NAMALWA (cell line): ENCODE measurements around the gene AKAP13.
"Not testable (repeated sequence)": the region's sequence is repeated elsewhere in the genome, so short reads cannot be mapped to it uniquely, and the experiment has no call there.

ENCODE experiments used
- DNase-seq: peaks from one replicate; pipeline ENCODE4 v3.0.0-alpha.2; 2015; ENCODE audit warnings: low spot score

The AKAP13 gene

DNA sequence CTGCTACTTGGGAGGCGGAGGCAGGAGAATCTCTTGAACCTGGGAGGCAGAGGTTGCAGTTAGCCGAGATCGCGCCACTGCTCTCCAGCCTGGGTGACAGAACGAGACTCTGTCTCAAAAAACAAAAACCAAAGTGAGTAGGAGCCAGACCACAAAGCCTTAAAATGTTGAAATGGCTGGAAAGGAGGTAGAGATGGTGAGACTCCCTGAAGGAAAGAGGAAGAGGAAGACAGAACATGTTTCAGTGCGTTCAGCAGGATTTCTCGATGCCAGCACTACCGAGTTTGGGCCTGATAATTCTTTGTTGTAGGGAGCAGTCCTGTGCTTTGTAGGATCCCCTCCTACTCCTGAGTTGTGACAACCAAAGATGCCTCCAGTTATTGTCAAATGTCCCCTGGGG is 189.9 kb downstream of the AKAP13 start:
- no peak for DNase-seq

DNA sequence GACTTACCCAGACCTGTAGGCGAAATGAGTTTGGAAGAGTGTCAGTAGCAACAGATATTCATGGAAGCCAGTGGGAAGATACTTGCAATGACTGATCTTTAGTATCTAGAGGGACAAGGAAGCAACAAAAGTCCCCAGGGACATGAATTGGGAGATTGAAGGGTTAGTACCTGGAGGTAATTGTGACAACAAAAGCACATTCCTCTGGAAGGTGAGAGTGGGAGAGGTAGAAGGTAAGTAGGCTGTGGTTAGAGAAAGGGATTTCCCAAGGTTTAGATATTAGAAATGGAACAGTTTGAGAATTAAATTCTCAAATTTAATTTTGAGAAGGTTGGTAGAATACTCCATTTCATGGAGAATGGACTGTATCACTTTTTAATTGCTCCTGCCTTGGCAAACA is 191.4 kb downstream of the AKAP13 start:
- no peak for DNase-seq

DNA sequence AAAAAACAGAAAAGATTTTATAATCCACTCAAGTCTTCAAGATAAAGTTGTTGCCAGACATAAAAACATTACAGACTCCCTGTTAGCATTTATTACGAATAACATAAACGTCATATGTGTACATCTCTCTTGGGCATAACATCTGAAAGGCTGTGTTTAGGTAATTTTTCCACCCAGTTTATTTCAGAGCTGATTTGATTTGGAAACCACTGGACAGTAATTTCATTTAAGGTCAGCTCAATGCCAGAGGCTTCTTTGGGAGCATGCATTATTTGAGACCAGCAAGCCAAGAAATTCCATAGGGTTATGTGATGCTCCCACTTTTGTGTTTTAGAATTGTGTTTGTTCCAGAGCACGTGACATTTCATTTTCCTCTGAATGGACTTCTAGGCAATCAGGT is 196.0 kb downstream of the AKAP13 start:
- DNase-seq: no peak

DNA sequence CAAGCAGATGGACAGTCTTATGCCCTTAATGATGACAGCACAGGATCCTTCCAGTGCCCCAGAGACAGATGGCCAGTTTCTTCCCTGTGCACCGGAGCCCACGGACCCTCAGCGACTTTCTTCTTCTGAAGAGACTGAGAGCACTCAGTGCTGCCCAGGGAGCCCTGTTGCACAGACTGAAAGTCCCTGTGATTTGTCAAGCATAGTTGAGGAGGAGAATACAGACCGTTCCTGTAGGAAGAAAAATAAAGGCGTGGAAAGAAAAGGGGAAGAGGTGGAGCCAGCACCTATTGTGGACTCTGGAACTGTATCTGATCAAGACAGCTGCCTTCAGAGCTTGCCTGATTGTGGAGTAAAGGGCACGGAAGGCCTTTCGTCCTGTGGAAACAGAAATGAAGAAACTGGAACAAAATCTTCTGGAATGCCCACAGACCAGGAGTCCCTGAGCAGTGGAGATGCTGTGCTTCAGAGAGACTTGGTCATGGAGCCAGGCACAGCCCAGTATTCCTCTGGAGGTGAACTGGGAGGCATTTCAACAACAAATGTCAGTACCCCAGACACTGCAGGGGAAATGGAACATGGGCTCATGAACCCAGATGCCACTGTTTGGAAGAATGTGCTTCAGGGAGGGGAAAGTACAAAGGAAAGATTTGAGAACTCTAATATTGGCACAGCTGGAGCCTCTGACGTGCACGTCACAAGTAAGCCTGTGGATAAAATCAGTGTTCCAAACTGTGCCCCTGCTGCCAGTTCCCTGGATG is 198.7 kb downstream of the AKAP13 start:
- DNase-seq: no peak

DNA sequence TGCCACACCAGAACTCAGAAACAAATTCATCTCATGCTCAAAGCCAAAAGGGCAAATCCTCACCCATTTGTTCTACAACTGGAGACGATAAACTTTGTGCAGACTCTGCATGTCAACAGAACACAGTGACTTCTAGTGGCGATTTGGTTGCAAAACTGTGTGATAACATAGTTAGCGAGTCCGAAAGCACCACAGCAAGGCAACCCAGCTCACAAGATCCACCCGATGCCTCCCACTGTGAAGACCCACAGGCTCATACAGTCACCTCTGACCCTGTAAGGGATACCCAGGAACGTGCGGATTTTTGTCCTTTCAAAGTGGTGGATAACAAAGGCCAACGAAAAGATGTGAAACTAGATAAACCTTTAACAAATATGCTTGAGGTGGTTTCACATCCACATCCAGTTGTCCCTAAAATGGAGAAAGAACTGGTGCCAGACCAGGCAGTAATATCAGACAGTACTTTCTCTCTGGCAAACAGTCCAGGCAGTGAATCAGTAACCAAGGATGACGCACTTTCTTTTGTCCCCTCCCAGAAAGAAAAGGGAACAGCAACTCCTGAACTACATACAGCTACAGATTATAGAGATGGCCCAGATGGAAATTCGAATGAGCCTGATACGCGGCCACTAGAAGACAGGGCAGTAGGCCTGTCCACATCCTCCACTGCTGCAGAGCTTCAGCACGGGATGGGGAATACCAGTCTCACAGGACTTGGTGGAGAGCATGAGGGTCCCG is 199.7 kb downstream of the AKAP13 start:
- peak; percentile 17 for DNase-seq

DNA sequence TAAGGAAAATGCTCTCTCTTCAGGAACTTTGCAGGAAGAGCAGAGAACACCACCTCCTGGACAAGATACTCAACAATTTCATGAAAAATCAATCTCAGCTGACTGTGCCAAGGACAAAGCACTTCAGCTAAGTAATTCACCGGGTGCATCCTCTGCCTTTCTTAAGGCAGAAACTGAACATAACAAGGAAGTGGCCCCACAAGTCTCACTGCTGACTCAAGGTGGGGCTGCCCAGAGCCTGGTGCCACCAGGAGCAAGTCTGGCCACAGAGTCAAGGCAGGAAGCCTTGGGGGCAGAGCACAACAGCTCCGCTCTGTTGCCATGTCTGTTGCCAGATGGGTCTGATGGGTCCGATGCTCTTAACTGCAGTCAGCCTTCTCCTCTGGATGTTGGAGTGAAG is 200.5 kb downstream of the AKAP13 start:
- DNase-seq: no peak

DNA sequence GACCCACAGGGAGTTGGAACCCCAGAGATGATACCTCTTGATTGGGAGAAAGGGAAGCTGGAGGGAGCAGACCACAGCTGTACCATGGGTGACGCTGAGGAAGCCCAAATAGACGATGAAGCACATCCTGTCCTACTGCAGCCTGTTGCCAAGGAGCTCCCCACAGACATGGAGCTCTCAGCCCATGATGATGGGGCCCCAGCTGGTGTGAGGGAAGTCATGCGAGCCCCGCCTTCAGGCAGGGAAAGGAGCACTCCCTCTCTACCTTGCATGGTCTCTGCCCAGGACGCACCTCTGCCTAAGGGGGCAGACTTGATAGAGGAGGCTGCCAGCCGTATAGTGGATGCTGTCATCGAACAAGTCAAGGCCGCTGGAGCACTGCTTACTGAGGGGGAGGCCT is 201.1 kb downstream of the AKAP13 start:
- DNase-seq: peak; percentile 34

DNA sequence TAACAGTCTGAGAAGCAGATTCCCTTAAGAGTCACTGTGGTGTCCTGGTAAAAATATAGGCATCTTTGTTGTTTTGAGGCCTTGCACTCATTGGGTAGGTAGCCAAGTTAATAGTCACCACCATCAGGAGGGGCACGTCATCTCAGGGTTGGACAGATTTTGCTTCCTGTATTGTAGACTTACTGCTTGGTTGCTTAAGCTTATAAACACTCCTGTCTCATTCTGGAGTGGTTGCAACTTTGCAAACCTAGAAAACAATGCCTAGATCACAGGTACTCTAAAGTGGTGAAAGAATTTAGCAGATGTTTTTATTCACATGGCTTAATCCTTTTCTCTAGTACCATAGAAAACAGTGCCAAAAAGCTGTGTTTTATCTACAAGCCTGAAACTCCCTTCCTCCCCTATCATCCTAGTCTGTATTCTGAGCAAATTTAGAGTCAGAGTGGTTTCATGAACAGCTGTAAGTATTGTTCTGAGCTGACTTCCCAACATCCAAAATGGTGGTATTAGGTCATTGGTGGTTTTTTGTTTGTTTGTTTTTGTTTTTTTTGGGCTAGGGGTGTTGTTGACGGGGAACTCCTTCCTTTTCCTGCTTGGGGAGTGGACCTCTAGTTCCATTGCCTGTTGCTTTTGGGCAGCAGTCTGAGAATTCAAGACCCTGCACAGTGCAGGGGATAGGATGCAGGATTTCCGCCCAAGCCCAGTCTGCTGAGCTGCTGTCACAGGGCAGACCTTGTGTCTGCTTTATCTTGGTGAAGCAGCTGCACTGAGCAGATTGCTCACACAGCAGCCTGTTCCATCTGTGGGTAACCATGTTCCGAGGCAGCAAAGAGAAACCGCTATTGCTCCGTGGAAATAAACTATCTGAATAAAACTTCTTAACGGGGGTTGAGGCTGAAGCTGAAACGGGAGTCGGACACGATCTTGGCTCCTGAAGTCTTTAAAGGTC is 202.0 kb downstream of the AKAP13 start:
- DNase-seq: peak; percentile 81

DNA sequence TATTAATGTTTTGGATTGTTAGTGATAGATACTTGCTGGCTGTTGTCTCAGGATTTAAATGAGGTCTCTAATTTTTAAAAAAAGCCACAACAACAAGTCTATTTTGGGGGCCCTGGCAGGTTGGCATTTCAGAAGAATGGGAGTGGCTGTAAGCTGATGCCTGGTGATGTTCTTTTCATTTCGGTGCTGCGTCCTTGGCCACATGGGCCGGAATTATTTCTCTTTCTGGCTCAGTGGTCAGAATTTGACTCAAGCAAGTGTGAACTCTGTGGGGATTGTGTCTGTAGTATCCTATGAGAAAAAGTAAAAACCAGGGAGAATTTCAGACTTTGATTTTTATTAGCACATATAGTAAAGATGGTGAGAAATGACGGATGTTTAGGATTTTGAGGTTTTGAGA is 203.0 kb downstream of the AKAP13 start:
- peak; percentile 8 for DNase-seq

DNA sequence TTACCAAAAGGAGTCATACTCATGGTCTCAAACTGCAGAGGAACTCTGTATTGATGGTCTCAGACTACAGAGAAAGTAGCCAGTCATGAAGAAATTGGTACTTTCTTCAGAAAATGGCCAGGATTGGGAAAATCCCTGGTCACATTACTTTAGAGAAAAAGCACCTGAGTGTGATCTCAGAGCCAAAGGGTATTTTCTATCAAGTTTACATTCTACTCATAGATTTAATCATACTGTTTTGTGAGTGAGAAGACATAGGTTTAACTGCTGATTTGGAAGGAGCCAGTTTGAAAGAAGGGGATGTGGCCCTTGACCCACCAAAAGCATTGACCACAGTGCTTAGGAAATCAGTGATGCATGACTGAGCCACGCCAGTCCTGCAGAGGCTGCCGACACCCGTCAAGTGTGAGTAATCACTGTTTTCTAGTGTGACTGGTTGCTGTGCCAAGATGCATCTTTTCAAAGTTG is 203.6 kb downstream of the AKAP13 start:
- peak; percentile 48 for DNase-seq

DNA sequence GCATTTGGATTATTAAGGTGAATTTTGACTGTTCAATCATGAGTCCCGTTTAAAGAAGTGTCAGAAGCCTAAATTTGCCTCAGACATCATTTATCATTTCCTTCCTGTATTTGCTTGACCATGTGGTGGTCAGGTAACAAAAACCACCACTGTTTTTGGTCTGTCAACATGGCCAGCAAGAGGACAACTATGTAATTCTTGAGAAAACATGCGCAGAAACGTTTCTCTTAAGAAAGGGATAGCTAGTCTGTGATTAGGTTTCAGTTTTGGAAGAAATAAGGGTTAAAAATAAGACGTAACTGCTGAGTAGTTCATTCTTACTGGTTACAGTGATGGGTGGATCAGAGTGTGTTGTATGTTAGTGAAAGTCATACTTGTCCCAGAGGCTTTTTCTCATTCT is 204.5 kb downstream of the AKAP13 start:
- DNase-seq: no peak

DNA sequence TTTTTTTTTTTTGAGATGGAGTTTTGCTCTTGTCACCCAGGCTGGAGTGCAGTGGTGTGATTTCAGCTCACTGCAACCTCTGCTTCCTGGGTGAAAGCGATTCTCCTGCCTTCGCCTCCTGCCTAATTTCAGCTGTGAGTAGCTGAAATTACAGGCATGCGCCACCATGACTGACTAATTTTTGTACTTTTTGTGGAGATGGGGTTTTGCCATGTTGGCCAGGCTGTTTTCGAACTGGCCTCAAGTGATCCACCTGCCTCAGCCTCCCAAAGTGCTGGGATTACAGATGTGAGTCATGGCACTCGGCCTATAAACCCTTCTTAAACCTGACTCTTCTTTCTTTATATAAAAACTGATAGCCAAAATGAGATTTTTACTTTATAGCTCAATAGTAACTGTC is 205.8 kb downstream of the AKAP13 start:
- not testable (repeated sequence) for DNase-seq

DNA sequence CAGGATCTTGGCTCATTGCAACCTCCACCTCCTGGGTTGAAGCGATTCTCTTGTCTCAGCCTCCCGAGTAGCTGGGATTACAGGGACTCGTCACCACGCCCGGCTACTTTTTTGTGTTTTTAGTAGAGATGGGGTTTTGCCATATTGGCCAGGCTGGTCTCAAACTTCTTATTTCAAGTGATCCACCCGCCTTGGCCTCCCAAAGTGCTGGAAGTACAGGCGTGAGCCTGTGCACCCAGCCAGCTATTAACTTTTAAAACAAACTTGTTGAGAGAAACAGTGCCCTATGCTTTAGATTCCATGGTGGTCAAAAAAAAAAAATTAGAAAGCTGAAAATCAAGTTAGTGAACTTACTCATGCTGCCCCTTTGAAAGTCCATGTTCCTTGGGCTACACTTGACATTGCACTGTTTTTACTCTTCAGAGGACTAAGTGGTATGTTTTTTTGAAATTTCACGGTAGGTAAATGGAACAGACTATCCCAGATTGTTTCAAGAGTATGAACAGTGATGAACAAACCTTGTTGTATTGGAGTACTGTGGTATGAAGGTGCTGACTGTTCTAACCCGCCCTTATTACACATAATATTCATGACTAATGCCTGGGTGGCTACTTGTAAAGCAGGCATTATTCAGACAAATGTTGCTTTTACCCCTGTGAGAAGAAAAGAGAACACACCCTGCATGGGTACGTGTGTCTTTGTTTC is 207.5 kb downstream of the AKAP13 start:
- no peak for DNase-seq

DNA sequence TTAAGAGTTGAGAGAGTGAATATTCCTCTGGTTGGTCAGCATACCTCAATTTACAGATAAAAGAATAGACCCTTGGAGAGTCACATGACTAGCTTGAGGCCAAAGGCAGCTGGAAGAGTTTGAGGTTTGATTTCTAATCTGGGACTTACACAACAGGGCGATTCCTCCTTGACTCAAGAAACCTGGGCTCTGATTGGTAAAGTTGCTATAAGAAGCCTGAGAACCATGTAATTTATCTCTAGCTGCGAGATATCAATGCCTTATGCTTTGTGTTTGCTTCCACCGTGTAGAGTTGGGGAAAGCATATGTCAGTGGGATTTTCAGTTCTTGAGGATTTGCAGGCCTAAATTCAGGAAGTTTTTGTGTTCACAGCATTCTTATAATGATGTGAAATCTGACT is 208.3 kb downstream of the AKAP13 start:
- DNase-seq: no peak

DNA sequence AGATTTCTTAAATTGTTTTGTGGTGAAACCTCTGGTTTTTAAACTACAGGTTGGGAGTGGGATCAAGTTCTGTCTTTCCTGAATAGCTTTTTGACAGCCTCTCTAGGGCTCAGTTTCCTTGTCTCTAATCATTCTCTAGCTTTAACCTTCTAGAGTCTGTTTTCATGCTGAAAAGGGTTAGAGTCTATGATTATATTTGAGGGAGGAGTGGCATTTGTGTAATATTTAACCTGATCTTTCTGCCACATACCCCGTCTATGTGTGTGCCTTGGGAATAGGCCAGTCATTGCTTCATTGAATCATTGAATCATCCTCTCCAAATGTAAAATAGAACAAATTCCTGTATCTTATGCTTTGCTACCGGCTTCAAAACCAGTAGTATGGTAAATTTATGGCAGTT is 209.4 kb downstream of the AKAP13 start:
- no peak for DNase-seq

DNA sequence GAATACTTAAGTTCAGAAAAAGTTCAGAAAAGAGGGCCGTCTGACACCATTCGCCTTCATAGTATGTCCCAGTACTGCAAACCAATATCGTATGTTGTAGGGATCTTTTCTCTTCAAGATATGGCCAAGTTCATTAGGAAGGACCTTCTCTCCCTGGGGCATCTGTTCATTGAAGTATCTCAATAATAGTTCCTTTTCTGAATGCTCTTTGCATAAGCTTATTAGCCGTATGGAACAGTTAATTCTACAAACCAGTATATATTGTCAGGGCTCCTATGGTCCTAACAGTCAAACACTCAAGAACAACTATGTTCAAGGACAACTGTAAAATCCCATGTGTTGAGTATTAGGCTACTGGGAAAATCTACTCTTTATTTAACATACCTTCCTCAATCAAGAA is 211.2 kb downstream of the AKAP13 start:
- no peak for DNase-seq

DNA sequence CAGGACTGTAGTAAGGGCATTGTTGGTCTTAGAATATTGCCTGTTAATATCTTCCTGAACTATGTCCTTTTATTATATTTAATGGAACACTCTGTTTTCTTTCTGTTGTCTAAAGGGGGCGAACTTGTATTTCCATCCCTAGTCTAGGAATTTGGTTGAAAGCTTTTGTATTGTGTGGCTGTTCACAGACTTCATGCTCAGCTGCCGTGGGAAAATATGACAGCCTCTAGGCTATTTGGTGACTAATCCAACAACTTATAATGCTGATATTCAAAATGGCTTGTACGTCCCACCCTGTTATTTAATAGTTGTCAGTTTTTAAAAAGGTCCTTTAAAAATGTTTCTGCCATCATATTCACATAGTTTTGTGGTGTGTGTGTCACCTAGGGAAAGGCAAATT is 211.7 kb downstream of the AKAP13 start:
- DNase-seq: no peak

DNA sequence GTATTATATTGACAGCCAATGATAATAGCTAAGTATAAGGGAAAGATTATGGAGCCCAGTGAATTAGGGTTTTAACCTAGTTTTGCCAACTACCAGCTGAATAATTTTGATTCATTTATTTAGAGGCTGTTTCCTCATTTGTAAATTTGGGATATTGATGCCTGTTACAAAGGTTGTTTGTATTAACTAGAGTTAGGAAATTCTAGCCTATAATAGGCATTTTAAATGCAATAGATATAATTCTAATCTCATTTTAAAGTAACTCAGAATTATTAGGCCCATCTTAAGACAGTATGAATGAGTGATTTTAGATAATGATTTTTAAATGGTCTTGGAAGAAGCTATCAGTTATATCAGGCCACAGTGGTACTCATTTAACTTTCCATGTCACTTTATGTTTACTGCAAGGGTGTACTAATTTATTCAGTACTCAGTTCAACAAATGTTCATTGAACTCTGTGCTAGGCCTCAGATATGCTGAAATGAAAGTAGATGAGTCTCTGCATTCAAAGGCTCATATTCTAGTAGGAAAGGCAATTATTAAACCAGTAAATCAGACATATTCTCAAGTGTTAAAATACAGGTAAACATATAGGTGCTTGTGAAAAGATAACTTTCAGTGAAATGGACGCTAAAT is 213.5 kb downstream of the AKAP13 start:
- no peak for DNase-seq

DNA sequence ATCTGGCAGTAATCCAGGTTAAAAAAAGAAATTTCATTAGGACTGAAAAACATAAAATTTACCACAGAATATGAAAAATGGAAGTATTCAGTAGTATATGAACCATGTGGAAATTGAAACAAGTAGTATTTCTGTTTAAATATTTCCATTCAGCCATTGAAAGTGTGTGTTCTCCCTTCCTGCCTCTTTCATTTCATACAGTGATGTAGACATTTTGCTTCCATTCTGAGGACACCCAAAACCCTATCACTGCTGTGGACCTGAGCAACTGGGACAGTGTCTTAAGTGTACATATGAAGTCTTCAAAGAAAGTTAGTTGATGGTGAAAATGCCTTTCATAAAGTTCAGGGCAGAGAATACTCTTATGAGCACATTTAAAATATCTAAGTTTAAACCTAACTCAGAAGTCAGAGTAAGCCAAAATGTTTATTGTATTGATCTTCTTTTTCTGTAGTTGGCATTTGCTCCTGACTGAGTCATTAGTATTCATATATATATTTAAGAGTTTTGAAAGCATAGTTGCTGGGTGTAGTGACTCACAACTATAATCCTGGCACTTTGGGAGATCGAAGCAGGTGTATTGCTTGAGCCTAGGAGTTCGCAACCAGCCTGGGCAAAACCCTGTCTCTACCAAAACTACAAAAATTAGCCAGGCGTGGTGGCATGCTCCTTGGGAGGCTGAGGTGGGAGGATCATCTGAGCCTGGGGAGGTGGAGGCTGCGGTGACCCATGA is 215.6 kb downstream of the AKAP13 start:
- DNase-seq: no peak

DNA sequence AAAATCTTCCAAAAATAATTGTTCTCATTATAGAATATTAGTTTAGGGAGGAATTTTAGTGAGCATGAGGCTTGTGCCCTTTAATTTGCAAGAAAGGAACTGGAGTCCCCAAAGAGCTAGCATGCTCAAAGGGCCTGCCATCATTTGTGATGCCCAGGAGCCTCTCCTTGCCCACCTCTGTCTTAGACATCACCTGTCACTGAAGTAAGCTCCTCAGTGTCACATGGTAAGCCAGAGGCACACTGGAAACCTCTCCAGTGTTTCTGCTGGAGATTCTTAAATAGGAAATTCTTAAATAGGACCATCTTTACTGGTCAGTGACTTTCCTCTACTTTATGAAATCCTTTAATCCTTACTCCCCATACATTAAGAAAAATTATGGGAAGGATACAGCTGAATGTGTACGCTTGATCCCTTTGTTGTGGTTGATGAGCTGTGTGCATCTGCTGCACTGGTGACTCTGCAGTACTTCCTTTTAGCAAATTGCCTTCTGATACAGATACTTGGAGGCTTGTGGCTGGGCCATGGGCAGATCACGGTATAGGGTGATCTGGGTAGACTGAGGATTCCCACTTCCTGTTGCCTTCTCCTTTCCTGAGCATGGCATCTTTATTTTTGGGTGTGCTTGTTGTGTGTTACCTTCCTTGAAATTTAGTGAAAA is 216.9 kb downstream of the AKAP13 start:
- DNase-seq: no peak
